GM19324 (cell line): ENCODE data around the gene CDK17.

Experiments used
- ATAC-seq: cut with Tn5 transposase; IDR thresholded peaks from one replicate; pipeline ENCODE4 v1.9.1; 2021; ENCODE audit warnings: mild to moderate bottlenecking, moderate library complexity; ENCODE audit not compliant: unreplicated experiment, low FRiP score

CDK17 gene

GRCh38 chr12:96242597-96242996, 157.6 kb downstream of the CDK17 start:
- ATAC-seq: no peak

GRCh38 chr12:96241846-96242256, 158.4 kb downstream of the CDK17 start:
- ATAC-seq: no peak

DNA sequence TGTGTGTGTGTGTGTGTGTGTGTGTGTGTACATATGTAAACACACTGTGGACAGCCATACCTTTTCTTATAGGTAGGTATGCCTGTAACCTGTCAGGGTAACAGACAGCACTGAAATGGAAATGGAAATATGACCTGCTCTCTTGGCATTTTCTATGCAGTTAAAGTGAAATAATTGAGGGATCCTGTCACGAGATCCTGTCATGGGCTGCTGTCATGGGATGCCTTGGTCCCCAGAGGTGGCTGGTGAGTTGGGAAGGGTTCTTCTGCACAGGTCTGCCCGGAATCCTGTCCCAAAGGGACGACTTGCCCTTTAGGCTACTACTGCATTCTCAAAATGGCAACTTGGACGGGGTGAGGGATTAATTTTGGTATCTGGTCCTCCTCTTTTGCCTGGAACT, 158.8 kb downstream of the CDK17 start:
- no peak for ATAC-seq

- no peak for ATAC-seq
Observed at GRCh38 chr12:96240656-96241055, 159.6 kb downstream of the CDK17 start.

- no peak for ATAC-seq
Observed at GRCh38 chr12:96239711-96240635, 160.3 kb downstream of the CDK17 start.

GRCh38 chr12:96238336-96239047, 161.7 kb downstream of the CDK17 start:
- ATAC-seq: no peak

GRCh38 chr12:96237465-96238077, 162.7 kb downstream of the CDK17 start:
- no peak for ATAC-seq

- no peak for ATAC-seq
Observed at GRCh38 chr12:96237035-96237434, 163.2 kb downstream of the CDK17 start.

GRCh38 chr12:96236221-96236822, 163.9 kb downstream of the CDK17 start:
- no peak for ATAC-seq

DNA sequence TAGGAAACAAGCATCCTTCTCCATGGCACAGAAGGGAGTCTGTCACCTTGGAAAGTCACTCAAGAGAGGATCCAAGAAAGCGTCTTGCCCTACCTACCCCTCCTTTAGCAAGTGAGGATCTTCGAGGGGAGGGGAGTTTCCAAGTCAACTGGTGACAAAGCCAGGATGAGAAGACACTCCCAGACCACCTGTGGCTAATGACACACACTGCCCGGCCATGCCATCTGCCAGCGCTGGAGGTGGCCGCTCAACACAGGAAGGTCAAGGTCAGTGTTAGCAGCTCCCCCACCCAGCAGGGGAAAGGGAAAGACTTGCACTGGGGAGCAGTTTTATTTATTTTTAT, 164.8 kb downstream of the CDK17 start:
- ATAC-seq: no peak

DNA sequence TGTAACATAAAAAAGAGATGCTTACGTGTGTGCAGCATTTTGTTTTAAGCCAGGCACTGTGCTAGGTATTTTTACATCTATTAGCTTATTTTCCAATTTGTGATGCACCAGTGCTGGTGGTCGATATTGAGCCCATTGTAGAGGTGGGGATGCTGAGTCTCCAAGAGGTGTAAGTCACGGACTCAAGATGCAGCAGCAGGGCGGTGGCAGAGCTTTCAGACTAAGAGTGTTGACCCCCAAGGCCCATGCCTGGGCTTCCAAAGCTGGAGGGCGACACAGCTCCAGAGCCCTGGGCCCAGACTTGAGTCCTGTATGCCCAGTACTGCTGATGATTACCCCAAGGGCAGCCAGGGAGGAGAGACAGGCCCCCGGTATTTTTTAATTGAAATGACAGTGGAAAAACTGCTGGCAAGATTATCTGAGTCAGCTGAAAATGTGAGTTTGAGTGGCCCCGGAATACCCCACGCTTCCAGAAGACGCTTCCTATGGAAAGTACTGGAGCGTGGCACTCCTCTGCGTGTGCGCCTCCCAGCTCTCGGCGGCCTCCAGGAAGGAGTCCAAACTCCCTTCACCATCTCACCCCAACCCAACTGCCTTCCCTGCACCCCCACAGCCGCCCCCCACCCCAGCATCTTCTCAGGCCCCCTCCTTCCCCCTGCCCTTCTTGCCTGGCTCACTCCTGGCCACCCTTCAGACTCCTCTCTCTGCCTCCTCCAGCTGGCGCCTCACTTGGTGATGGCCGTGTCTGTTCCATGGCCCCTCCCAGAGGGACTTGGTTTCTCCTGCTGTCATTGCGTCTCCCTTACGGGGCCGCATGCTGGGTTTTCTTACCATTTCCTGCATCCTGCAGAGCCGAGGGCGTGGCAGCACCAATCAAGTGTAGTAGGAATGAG, 165.4 kb downstream of the CDK17 start:
- ATAC-seq: no peak

- ATAC-seq: no peak
Observed at GRCh38 chr12:96233939-96234461, 166.2 kb downstream of the CDK17 start.

DNA sequence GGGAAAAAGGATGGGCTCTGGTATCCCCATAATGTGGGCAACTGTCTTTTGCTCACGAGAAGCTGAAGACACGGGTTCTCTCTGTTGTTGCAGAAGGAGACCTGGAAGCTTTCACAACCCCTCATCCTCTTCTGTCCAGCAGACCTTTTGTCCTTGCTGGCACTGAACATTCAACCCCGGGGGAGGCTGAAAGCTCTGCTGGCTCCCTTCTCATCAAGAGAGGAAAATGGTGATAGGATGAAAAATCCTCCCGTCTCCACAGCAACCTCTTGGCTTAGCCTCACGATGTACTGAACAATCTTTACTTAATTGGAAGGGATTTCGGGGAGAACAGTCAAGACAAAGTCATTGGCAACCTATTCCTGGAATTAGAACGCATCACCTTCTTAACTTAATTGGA, 167.1 kb downstream of the CDK17 start:
- no peak for ATAC-seq

GRCh38 chr12:96230646-96231045, 169.6 kb downstream of the CDK17 start:
- ATAC-seq: no peak

DNA sequence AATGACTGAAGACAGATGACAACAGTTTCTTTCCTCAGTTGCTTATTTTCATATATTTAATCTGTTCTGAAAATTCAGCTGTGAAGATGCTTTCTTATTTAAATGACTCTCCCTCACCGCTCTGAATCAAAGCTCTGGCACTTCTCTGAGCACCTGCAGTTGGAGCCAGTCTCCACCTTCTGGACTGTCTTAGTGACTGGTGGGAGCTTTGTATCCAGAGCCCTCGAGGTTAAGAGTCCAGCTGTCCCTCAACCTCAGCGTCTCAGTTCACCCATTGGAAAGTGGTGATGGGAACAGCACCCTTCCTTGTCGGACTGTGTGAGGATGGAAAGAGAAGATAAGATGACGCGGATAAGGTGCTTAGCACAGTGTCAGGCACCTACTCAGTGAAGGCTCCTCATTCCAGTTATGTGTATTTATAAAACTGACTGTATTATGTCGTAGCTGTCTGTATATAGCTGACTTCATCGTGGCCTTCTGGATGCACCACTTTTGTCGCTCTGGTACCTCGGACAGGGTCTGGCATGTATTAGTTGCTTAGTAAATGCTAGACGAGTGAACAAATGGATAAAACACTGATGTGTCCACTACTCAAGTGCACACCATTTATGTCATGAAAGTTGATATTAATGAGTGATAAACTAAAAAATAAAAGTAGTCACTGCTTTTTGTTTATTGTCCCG, 171.5 kb downstream of the CDK17 start:
- ATAC-seq: no peak
